GM10266 (cell line): Measurements from ENCODE around the gene MTCP1.

Source experiments
- DNase-seq: peaks from one replicate; pipeline ENCODE4 v3.0.0; 2012; ENCODE audit errors: extremely low spot score
- TF ChIP-seq, protein P1 (sequence below): IDR thresholded peaks from 2 replicates; pipeline ENCODE4 v1.5.1; 2012; ENCODE audit warnings: mild to moderate bottlenecking, low read depth; ENCODE audit not compliant: control insufficient read depth, insufficient read depth; ENCODE audit errors: missing control alignments

The MTCP1 gene

DNA sequence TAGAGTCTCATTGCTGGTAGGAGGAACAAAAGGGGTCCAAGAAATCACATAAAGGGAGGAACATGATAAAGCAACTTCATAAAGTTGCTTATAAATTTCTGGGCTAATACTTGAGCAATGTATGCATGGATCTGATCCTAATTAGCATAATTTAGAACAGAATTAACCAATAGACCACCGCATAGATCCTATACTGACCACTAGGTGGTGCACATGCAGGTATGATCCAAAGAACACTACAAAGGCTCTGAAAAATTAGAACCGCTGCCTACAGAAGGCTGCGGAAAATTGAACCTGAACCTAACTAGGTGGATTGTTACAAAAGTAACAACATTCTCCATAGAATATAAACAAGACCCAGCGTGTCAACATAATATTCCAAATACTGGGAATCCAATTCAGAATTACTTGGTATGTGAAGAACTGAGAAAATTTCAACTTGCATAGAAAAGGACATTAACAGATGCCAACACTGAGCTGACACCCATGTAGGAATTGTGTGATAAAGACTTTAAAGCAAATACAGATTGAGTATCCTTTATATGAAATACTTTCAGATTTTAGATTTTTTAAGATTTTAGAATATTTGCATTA, 23.6 kb upstream of the MTCP1 start:
- TF ChIP-seq, protein P1, sequence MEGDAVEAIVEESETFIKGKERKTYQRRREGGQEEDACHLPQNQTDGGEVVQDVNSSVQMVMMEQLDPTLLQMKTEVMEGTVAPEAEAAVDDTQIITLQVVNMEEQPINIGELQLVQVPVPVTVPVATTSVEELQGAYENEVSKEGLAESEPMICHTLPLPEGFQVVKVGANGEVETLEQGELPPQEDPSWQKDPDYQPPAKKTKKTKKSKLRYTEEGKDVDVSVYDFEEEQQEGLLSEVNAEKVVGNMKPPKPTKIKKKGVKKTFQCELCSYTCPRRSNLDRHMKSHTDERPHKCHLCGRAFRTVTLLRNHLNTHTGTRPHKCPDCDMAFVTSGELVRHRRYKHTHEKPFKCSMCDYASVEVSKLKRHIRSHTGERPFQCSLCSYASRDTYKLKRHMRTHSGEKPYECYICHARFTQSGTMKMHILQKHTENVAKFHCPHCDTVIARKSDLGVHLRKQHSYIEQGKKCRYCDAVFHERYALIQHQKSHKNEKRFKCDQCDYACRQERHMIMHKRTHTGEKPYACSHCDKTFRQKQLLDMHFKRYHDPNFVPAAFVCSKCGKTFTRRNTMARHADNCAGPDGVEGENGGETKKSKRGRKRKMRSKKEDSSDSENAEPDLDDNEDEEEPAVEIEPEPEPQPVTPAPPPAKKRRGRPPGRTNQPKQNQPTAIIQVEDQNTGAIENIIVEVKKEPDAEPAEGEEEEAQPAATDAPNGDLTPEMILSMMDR: peak; percentile 46
- DNase-seq: no peak

DNA sequence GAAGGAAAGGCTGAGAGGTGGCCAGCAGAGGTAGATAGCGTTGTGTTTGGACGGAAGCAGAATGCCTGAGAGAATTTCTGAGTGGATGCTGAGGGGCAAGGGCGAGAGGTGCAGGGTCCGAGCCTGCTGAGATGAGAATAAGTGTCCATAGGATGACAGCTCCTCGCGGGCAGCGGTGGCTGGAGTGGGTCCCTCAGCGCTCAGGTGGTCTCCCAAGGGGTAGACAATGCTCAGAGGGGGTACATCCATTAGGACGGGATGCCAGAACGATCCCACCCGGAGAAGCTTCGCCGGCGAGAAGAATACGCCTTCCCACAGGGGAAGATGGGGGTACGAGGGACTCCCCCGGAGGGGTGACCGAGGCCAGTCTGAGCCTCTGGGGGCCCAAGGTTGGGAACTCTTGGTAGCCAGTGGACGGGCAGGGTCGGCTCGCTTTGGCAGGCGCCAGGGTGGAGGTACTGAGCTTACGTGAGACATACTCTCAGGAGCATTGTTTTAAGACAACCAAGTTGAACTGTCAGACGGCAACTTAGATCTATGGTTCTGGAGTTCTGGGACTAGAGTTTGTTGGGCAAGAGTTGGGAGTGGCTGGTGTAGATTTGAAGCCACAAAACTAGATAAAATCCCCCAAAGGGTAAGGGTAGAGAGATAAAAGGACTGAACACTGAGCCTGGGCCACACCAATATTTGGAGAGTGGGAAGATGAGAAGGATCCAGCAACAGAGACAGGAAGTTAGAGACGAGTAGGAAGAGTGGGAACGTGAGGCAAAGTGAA, 16.2 kb upstream of the MTCP1 start:
- TF ChIP-seq, protein P1: no peak
- DNase-seq: no peak

DNA sequence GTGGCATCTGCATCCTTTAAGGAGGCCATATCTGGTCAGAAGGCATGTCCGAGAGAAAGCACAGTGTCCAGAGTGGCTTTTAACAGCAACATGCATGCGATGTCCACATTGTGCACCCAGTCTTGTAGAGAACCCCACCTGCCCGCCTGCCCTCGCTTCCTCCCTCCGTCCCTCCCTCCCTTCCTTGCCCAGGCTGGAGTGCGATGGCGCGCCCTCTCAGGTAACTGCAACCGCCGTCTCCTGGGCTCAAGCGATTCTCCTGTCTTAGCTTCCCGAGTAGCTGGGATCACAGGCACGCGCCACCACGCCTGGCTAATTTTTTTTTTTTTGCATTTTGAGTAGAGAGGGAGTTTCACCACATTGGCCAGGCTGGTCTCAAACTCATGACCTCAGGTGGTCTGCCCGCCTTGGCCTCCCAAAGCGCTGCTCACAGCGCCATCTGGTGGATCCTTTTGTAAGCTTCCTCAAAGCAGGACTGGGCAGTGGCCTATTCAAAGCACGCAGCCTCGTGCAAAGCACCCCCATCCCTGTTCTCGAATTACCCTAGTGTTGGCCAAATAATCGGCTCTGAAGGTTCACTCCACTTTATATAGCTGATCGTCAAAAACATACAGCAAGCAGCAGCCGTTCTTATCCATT, 15.4 kb upstream of the MTCP1 start:
- DNase-seq: no peak
- TF ChIP-seq, protein P1: peak; percentile 49

DNA sequence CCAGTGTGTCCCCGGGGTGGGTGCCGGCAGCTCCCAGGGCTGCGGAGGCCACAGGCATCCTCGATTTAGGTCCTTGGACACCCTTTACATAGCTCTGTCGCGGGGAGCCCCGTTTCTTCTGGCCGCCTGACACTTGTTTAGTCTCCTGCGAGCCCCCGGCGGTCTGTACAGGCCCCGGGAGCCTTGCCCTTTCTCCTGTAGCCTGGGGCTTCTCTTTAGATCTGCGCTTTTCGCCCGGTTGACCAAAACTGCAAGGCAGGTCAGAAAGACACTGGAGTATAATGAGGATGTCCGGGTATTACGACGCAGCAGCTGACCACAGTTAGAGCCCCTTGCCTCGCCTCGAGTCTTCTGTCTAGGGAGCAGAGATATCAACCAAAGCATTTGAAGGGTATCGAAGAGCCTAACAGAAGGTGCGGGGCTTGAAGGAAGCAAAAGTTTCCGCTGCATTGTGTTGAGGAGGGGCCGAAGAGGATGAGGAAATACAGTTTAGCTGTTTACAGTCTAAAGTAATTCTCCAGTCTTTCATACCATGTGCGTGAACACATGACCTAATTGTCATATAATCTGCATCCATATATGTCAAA, 851 bp upstream of the MTCP1 start:
- TF ChIP-seq, protein P1: no peak
- no peak for DNase-seq

DNA sequence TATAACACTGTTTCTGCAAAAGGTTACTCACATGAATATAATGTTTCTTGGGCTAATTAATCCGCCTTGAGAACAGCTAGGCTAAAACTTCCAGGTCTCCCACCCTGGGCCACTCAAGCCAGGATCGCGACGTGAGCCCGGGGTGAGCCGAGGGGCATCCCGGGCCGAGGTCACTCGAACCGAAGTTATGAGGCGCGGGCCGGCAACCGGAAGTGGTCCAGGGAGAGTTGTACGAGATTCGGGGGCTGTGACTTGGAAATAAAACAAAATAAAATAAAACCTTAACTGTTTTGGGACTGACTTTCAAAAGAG, 317 bp downstream of the MTCP1 start:
- TF ChIP-seq, protein P1: no peak
- no peak for DNase-seq

GRCh38 chrX:155070038-155070437, 898 bp downstream of the MTCP1 start:
- TF ChIP-seq, protein P1: no peak
- DNase-seq: no peak
